Measurements from ENCODE around the gene UBR4. TPM values are rescaled to one million over a fixed set of nuclear protein-coding genes. Genes with fewer than 3 reads are reported as not detected.
"Not testable (repeated sequence)": the region's sequence is repeated elsewhere in the genome, so short reads cannot be mapped to it uniquely, and the experiment has no call there.

UBR4 gene
- total RNA-seq, 1 donor from 2014 or later = 167 TPM

DNA sequence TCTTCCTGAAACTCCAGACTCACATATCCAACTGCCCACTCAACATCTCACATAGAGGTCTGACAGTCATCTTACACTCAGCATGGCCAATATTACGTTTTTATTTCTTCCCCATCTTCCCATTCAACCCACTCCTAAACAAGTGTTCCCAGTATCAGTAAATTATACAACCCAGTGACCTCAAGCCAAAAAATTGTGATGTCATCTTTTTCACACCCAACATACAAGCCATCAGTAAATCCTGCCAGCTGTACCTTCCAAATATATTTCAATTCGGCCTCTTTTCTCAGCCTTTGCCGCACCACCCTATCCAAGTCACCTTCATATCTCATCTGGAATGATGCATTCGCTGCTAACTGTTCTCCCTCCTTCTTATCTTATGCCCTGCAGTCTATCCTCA is 19.6 kb downstream of the UBR4 start:
- no peak for DNase-seq (ENCODE audit: low spot score)

DNA sequence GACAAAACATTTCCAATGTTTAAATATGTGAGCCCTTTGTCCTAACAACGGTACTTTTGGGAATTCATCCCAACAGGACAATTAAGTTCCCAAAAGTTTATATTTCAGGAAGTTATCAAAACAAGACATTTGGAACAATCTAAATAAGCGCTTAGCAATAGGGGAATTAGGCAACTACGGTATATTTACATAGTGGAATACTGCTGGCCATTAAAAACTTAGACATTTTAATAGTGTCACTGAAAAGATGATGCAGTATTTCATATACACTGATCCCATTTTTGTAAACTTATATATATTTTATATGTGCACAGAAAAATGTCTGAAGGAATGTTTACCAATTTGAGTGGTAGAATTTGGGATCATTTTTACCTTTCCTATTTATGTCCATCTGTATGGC is 20.8 kb downstream of the UBR4 start:
- DNase-seq (ENCODE audit: low spot score) = no peak

DNA sequence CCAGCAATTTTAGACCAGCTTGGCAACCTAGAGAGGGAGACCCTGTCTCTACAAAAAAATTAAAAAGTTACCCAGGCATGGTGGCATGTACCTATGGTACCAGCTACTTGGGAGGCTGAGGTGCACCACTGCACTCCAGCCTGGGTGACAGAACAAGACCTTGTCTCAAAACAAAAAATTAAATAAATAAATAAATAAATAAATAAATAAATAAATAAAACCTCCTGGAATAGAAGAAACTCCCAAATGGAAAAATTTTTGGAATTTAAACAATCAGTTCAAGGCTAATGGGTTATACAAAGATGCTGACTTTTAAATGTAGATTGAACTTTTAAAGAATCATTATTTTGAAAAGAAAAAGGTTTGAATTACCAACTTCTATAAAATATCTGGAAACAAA is 22.2 kb downstream of the UBR4 start:
- no peak for DNase-seq (ENCODE audit: low spot score)

DNA sequence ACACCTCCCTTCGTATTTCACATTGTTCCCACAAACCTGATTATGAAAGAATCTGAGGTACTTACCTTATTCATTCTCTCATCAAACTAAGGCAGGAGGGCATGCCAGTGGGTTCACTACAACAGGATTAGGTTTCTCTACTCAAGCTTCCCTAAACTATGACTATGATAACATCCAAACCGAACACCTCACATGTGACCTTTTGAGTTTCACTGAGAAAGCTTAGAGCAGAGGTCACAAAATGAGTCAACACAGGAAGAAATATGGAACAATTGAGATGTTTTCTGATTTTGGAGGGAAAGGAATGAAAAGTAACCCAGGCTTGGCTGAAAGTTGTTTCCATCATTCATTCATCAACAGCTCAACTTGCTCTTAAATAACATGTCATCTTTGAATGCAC is 24.1 kb downstream of the UBR4 start:
- DNase-seq (ENCODE audit: low spot score) = no peak

DNA sequence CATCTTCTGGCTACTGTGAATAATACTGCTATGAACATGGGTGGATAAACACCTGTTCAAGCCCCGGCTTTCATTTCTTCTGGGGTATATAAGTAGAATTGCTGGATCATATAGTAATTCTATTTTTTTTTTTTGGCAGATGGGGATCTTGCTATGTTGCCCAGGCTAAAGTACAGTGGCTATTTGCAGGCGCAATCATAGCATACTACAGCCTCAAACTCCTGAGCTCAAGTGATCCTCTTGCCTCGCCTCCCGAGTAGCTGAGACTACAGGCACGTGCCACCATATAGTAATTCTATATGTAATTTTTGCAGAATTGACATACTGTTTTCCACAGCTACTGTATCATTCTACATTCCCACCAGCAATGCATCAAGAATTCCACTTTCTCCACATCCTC is 27.8 kb downstream of the UBR4 start:
- DNase-seq (ENCODE audit: low spot score) = no peak

DNA sequence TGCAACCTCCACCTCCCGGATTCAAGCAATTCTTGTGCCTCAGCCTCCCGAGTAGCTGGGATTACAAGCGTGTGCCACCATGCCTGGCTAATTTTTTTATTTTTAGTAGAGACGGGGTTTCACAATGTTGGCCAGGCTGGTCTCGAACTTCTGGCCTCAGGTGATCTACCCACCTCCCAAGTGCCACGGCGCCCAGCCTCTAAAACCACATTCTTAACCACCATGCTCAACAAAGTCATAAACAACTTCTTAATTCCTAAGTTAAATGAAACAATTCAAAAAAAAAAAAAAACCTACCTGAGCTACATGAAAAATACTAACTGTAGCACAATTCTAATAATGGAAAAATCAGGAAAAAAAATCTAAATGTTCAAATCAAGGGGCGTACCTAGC is 29.8 kb downstream of the UBR4 start:
- DNase-seq (ENCODE audit: low spot score) = not testable (repeated sequence)

DNA sequence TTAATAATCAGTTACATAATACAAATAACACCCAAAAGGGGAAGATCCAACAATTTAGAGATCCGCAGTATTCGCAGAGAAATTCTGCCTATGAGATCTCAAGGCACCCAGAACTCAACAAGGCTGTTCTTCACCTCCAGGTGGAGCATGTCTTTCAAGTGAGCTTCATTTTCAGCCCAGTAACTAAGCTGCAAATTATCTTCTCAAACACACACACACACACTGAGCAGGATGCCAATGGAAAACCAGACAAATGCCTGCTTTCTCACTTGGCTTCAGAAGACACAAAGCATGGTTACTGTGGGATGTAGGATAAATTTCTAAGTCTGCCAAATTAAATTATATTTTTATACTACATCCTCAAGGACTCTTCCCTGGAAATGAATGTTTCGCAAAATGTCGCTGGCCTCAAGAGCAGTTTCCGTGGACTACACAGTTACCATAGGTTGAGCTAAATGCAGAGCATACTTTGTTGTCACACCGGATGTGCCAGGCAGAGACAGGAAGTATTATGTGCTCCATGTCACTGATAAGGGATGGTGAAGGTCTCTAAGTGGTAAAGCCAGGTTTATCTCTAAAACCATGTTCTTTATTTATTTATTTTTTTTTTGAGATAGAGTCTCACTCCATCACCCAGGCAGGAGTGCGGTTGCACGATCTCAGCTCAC is 30.3 kb downstream of the UBR4 start:
- peak; percentile 30 for DNase-seq (ENCODE audit: low spot score)

DNA sequence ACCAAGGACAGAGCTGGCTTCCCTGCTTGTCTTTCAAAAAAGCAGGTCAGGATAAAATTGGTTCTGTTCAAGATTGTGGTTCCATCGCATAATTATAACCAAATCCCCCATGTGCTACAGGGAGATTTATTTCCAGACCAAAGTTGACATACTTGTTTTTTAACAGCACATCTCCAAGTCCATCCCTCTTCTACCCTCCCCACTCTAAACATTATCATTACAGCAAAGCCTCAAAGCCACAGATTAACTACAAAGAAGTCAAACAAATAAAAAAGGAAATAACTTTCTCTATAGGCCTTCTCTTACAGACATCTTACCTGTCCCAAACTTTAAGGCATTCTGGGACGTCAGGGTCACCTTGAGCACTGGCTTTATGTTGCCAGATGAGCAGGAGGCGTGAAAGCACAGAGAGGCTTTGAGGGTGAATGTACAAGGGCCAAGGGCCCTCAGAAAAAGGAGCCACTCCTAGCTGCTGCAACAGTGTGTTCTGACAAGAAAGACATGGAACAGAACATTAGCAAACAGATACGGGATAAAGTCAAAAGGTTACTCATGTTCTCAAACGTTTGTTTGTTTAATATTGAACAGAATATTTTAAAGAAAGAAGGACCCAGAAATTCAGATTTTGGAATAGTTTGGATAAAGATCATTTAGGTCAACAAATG is 31.2 kb downstream of the UBR4 start:
- no peak for DNase-seq (ENCODE audit: low spot score)

DNA sequence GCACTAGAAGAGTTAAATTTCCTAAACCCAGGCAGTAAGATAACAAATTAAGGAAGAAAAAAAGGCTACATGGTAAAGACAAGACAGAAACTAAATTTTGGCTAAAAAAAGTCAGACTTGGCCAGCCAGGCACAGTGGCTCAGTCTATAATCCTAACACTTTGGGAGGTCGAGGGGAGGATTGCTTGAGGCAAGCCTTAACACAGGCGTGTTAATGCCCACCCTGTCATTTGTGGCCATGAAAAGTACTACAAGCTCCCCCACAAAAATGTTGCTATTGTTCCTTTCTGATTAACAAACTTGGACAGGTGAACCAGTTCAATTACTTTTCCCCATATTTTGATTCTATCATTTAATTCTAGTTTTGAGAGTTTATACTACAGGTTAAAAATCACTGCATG is 32.3 kb downstream of the UBR4 start:
- no peak for DNase-seq (ENCODE audit: low spot score)

DNA sequence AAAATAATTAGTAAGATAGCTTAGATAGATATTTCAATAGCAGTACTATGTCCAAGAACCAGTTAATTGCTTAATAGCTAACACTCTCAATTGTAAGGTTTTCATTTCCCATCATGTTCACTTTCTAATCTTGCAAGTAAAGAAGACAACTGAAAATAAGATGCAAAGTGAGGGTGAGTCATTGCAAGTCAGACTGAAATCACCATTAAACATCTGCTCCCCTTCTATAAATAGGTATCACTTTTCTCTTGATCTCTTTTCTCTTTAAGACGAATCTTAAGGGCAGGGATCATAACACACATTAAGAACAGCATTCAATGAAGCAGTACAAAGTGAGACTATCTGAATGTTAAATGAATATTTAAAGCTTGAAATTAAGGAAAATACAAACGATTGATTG is 40.4 kb downstream of the UBR4 start:
- no peak for DNase-seq (ENCODE audit: low spot score)

DNA sequence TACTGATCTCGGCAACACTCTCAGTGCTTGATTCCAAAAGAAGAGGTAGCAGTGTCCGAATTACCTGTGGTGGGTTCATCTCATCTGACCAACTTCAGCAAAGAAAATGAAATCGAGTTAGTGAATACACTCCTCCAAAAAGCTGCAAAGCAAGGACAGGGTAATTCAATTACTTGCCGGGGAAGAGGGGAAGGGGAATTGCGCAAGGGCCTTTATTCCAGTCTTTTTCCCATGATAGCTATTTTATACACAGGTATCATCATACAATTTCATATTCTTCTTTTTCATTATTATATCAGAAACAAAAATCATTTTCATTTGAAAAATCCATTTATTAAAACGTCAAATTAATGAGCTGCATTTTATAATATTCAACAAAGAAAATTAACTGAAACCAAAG is 42.9 kb downstream of the UBR4 start:
- DNase-seq (ENCODE audit: low spot score) = no peak

DNA sequence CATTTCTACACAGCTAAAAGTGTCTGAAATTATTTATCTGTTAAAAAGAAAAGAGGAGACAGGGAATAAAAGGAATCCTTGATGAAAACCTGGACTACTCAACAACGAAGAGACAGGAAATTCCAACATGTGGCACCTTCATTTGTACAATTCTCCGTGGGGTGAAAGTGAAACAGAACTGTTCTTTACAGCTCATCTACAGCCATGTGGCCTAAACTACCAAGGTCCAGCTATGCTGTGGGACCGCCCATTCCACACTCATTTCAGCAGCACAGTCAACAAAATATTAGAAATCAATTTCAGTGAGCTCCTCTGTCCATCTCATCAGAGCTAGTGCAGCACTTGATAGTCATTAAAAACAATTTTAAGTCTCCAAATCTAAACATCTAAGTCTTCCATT is 44.0 kb downstream of the UBR4 start:
- DNase-seq (ENCODE audit: low spot score) = no peak

DNA sequence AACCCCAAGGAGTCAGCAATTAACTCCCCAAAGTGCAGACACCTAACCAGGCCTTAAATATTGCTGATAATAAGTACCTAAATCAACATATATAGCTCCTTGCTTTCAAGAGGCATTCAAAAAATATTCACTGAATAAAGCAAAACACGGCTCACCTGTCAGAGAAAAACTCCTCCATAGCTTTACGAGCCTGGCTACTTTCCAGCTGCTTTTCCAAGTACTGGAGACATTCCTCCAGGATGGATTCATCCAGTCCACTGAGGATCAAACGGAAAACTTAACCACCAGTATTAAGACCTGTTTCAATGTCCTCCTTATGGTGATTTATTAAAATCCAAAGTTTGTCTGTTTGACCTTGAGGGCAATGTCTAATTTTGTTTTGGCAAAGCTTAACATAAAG is 44.6 kb downstream of the UBR4 start:
- no peak for DNase-seq (ENCODE audit: low spot score)

DNA sequence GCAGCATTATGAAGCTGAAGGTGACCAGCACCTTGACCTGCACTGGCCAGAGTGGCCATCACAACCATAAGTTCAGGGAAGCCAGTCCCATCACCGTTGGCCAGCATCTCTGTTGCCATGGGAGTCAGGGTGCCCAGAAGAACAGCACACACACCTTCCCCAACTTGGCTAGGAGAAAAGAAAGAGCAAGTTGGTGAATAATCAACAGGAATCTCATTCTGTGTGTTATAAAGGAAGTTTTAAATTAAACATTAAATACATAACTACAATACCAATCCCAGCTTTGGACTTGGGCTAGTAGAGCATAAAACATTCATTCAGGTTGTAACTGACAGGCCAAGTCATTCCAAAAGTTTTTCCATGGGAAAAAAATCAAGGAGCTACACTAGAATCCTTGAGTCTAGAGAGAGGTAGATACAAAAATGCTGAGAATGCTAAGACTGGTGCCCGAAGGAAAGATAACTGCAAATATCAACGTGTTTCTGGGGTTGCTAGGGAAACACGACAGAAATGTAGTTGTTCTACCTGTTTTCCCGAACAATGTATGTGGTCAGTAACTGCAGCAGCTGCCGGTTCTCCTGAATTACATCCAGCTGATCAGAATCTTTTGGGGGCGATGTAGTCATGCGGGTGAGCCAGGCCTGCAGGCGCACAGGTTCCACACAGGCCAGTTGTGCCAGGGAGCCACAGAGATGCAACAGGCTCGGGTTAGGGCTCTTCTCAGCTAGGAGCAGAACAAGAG is 45.6 kb downstream of the UBR4 start:
- no peak for DNase-seq (ENCODE audit: low spot score)

DNA sequence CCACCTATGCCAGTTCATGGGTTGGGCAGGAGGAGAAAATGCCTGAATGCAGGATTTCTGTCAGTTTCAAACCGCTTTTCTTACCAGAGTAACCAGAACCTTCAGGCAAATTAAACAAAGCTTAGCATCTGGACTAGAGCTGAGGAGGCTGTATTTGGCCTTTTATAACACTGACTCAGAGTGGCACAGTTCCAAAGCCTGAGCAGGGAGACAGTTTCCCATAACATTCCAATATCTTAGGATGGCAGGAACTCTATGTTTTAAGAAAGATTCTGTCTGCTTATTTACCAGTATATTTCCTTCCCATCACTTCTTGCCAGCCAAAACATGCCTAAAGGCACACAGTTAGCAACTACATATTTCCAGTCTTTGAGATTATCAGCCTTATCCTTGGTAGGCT is 46.8 kb downstream of the UBR4 start:
- DNase-seq (ENCODE audit: low spot score) = peak; percentile 35

DNA sequence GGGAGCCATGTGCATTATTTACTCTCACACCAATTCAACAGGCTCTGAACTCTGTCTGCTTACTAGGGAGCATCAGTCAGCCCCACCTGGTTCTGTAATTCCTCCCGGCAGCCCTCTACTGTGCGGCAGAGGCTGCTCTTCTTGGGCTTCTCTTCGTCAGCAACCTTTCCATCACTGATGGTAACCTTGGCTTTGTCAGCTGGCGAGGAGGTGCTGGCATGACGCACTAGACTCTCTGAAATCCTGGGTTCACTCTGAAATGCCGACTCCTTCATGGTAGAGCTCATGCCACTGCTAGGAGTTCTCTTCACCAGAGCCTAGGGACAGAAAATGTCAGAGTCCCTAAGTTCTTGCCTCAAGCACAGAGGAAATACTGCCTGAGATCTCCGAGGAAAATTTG is 49.2 kb downstream of the UBR4 start:
- DNase-seq (ENCODE audit: low spot score) = no peak

DNA sequence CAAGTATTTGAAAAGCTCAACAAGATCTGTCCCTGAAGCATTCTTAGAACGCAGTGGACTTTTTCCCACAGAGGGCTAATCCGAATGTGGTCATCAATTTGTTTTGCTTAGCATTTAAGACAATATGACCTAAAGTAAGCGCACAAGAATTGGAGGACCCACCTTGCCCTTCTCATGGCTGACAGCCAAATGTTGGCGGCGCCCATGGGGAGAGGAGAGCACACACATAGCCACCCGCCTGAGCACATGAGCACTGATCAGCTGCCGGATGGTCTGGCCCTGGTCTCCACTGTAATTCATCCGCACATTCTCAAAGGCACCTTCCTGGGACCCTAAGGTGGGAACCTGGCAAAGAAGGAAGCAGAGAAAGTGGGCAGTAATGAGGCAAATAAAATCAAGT is 52.4 kb downstream of the UBR4 start:
- DNase-seq (ENCODE audit: low spot score) = no peak

DNA sequence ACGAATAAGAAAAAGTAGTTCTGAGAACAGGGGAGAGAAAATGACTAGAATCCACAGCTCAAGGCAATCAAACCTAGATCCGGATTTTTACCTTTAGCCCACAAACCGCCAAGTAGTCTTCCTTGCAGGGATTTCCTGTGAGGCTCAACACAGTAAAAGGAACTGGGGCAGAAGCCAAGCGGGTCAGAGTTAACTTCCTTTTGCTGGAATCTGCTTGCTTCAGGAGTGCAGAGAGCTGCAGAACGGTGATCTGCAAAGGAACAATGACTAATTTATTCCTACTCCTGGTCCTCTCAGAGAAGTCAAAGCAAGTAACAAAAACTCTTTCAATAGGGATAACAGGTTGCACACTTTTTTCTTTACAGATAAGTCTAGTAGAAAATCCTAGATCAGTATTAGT is 53.4 kb downstream of the UBR4 start:
- DNase-seq (ENCODE audit: low spot score) = peak; percentile 26

DNA sequence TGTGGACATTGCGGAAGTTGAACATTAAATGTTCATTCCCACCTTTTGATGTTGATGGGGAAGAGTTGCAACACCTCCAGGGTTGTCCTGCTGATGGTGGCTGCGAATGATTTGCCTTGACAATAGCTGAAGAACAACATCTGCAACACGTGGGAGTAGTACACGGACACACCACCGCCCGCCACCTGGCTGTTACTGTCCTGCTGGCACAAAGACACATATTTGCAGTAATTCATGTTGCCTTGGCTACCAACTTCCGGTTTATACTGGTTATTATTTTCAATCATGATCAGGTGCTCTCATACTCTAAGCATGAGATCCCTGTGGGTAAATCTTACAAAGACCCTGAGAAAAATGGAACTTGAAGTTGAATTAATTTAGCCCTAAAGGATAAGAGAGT is 55.2 kb downstream of the UBR4 start:
- no peak for DNase-seq (ENCODE audit: low spot score)

DNA sequence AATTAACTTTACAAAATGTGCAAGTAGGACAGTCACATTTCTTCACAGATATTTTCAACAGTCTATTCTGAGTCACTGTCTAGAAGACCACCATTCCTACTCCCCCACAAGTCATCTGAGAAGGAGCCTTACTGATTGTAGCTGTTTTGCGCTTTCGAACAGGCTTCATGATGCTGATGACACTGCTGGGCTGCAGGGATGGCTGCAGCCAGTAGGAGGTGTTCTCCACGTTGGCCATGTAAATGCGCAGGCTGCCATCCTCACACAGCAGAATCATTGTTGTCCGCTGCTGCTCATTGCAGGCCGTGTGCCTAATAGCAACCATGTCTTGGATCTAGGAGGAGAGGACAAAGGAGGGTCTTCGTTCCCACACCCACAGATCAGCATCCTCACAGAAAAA is 56.9 kb downstream of the UBR4 start:
- DNase-seq (ENCODE audit: low spot score) = no peak

DNA sequence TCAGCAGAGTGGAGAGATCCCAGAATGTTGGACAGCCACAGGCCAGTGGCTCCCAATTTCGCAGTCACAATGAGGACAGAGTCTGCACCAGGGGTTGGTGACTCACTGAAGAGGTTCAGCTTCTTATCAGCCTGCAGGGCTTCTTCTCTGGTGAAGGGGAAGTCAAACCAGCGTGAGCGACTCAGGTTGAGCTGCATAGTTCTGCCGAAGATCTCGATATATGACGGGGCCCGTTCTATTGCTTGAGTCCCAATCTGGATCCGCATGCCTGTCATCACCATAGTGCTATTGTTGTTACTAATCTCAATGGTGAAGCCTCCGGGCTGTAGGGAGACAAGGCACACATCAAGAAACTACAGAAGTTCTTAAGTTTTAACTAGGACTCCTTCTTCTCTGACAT is 58.5 kb downstream of the UBR4 start:
- DNase-seq (ENCODE audit: low spot score) = no peak

DNA sequence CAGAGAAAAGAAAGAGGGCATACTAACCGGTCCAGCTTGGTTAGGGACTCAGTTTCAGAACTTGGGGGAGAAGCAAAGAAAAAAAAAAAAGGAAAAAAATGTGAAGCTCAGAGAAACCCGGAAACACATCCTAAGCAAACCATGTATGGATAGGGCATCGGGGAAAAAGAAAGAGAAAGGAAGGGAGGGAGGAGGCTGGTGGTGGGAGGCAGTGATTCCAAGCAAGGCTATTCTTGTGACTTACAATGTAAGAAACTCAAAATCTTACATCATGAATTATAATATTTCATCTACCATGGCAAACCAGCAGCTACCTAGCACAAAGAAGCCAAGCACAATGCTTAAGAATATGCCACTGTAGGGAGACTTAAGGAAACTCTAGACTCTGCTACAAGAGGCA is 60.3 kb downstream of the UBR4 start:
- DNase-seq (ENCODE audit: low spot score) = no peak

DNA sequence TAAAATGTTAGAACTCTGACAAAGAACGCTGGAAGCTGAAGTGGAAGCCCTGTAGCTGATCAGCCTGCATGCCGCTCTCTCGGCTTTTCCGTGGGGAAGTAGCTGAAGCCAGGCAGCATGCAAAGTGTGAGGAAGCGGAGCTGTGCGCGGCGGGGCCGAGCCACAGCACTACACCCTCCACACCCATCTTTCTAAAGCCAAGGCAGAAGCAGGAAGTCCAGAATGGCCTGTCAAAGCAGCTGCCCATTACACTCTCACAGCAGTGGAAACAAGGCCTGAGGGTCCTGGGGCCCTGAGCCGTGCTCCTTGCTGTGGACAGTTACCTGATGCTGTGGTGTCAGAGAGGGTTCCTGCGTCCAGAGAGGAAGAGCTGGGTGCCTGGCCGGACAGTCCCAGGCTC is 69.6 kb downstream of the UBR4 start:
- DNase-seq (ENCODE audit: low spot score) = no peak

Data from mucosa of gallbladder (tissue), 1 donor.